Activated CD8-positive, alpha-beta T cell treated with anti-CD3 and anti-CD28 coated beads for 36 hours (primary cell): Measurements from ENCODE around the gene PPP1R26. TPM values are rescaled to one million over a fixed set of nuclear protein-coding genes. Genes with fewer than 3 reads are reported as not detected.
"Not testable (repeated sequence)": the region's sequence is repeated elsewhere in the genome, so short reads cannot be mapped to it uniquely, and the experiment has no call there.

ENCODE experiments used
- ATAC-seq: fragments of 200-7000 bp; cut with Tn5 transposase; one replicate; pipeline ENCODE4 v1.10.0; 2021; ENCODE audit warnings: mild to moderate bottlenecking, moderate library complexity
- CTCF ChIA-PET: fragments of 350-600 bp; sonication (Branson Sonifier 250); formaldehyde crosslinking; loops from one replicate; lab custom pipeline; 2021; ENCODE audit warnings: antibody characterized with exemption; lab: Charles Lee
- POLR2A ChIA-PET: fragments of 350-600 bp; sonication (Branson Sonifier 250); formaldehyde crosslinking; loops from one replicate; lab custom pipeline; 2021; ENCODE audit warnings: antibody characterized with exemption; lab: Charles Lee
- DNase-seq: peaks from one replicate; pipeline ENCODE4 v3.0.0-alpha.2; 2020
- H3K27ac Mint-ChIP-seq: one replicate; pipeline ENCODE4 v1.8.0; 2021; ENCODE audit warnings: mild to moderate bottlenecking, mixed read lengths
- H3K27me3 Mint-ChIP-seq: one replicate; pipeline ENCODE4 v1.8.0; 2021; ENCODE audit warnings: mixed read lengths
- H3K36me3 Mint-ChIP-seq: one replicate; pipeline ENCODE4 v1.8.0; 2021; ENCODE audit warnings: low read depth, mixed read lengths
- H3K4me1 Mint-ChIP-seq: one replicate; pipeline ENCODE4 v1.8.0; 2021; ENCODE audit warnings: low read depth, mixed read lengths
- H3K4me3 Mint-ChIP-seq: one replicate; pipeline ENCODE4 v1.8.0; 2021; ENCODE audit warnings: mild to moderate bottlenecking, moderate library complexity, mixed read lengths
- H3K9me3 Mint-ChIP-seq: one replicate; pipeline ENCODE4 v1.8.0; 2021; ENCODE audit warnings: mixed read lengths
- CTCF ChIP-seq: fragments of 200-600 bp; IDR thresholded peaks from one replicate; pipeline ENCODE4 v1.8.0; 2022; ENCODE audit warnings: antibody characterized with exemption, mild to moderate bottlenecking
- intact Hi-C: fragments of 100-400 bp; cut with micrococcal nuclease; formaldehyde crosslinking; loops from one replicate; pipeline ENCODE4 v1.10.0; 2022
- total RNA-seq, 2 experiments: library from RNA; stranded (reverse); gene quantifications; one replicate each; pipeline ENCODE4 v1.2.3, GENCODE V29; 2021

The PPP1R26 gene
- total RNA-seq, 2 experiments from 2014 or later: 0.54 to 0.58 TPM

GRCh38 chr9:135509458-135509857, 29.9 kb downstream of the PPP1R26 start:
- TF ChIP-seq CTCF: no peak
- intact Hi-C loops: no loop called here
- H3K27me3 Mint-ChIP-seq: peaks cover 3% of the 10 kb centered on the region
- no peak for ATAC-seq
- peaks cover 9% of the 10 kb centered on the region for H3K9me3 Mint-ChIP-seq
- H3K4me3 Mint-ChIP-seq: no peak overlapping the region
- H3K27ac Mint-ChIP-seq: no peak overlapping the region
- H3K36me3 Mint-ChIP-seq: peaks cover 9% of the 10 kb centered on the region
- H3K4me1 Mint-ChIP-seq: peaks cover 5% of the 10 kb centered on the region
- DNase-seq: no peak
- CTCF ChIA-PET: no interaction called here
- POLR2A ChIA-PET: no interaction called here

GRCh38 chr9:135512241-135512603, 32.6 kb downstream of the PPP1R26 start:
- no peaks in the 10 kb centered on the region for H3K36me3 Mint-ChIP-seq
- H3K27me3 Mint-ChIP-seq: peaks cover 3% of the 10 kb centered on the region
- ChIA-PET POLR2A (no interaction called here), CTCF (no interaction called here)
- H3K4me1 Mint-ChIP-seq: peaks cover 5% of the 10 kb centered on the region
- ATAC-seq: no peak
- no peak overlapping the region for H3K4me3 Mint-ChIP-seq
- intact Hi-C loops: no loop called here
- H3K9me3 Mint-ChIP-seq: peaks cover 9% of the 10 kb centered on the region
- DNase-seq: no peak
- H3K27ac Mint-ChIP-seq: no peak overlapping the region
- no peak for TF ChIP-seq CTCF

GRCh38 chr9:135512904-135513303, 33.3 kb downstream of the PPP1R26 start:
- Mint-ChIP-seq H3K36me3 (no peaks in the 10 kb centered on the region), H3K4me1 (peaks cover 5% of the 10 kb centered on the region), H3K27me3 (peaks cover 6% of the 10 kb centered on the region), H3K4me3 (no peak overlapping the region), H3K9me3 (peaks cover 9% of the 10 kb centered on the region), H3K27ac (no peak overlapping the region)
- intact Hi-C loops: no loop called here
- TF ChIP-seq CTCF: no peak
- DNase-seq (no peak), ATAC-seq (no peak)
- POLR2A ChIA-PET: interaction anchor here (1.9 kb wide), 1 partner anchor 8 kb away, joined by 7 read pairs; no protein-coding TSS in a partner anchor
- CTCF ChIA-PET: no interaction called here

GRCh38 chr9:135513351-135513846, 33.8 kb downstream of the PPP1R26 start:
- Mint-ChIP-seq H3K4me3 (no peak overlapping the region), H3K4me1 (peaks cover 5% of the 10 kb centered on the region)
- CTCF ChIA-PET: no interaction called here

GRCh38 chr9:135513906-135514305, 34.3 kb downstream of the PPP1R26 start:
- H3K4me3 Mint-ChIP-seq, H3K4me1 Mint-ChIP-seq, H3K36me3 Mint-ChIP-seq, CTCF ChIA-PET, H3K9me3 Mint-ChIP-seq, H3K27ac Mint-ChIP-seq, DNase-seq, ATAC-seq, intact Hi-C loops: not testable (repeated sequence)
- POLR2A ChIA-PET: interaction anchor here (1.9 kb wide), 1 partner anchor 9 kb away, joined by 7 read pairs; no protein-coding TSS in a partner anchor
- peaks cover 10% of the 10 kb centered on the region for H3K27me3 Mint-ChIP-seq

More at GRCh38 chr9:135513351-135513846, 33.8 kb downstream of the PPP1R26 start:
- H3K27me3 Mint-ChIP-seq: peaks cover 8% of the 10 kb centered on the region
- intact Hi-C loops: no loop called here
- H3K36me3 Mint-ChIP-seq: no peaks in the 10 kb centered on the region
- POLR2A ChIA-PET: interaction anchor here (1.9 kb wide), 1 partner anchor 9 kb away, joined by 7 read pairs; no protein-coding TSS in a partner anchor
- DNase-seq: no peak
- no peak overlapping the region for H3K27ac Mint-ChIP-seq
- ATAC-seq: no peak
- H3K9me3 Mint-ChIP-seq: peaks cover 9% of the 10 kb centered on the region
- TF ChIP-seq CTCF: no peak
